HCT116 (cell line): ENCODE results near the gene NEMP2. TPM values are rescaled to one million over a fixed set of nuclear protein-coding genes. Genes with fewer than 3 reads are reported as not detected.

ENCODE experiments used
- ATAC-seq: fragments of 200-7000 bp; cut with Tn5 transposase; 2 replicates; pipeline ENCODE4 v1.9.1; 2020; ENCODE audit warnings: mild to moderate bottlenecking, moderate library complexity
- BruUV-seq: library from RNA; stranded (reverse); fragments of 400-500 nt; replicated peaks from 2 replicates; lab custom pipeline; 2021; lab: Mats Ljungman, UMichigan
- CTCF ChIA-PET: fragments of 300-600 bp; sonication (Branson Sonifier 250); formaldehyde crosslinking; loops from one replicate; lab custom pipeline; 2021; ENCODE audit warnings: antibody characterized with exemption; lab: Charles Lee
- POLR2A ChIA-PET: fragments of 300-600, 350-600 bp; sonication (Branson Sonifier 250); formaldehyde crosslinking; loops from one replicate; lab custom pipeline; 2021; ENCODE audit warnings: antibody characterized with exemption; lab: Charles Lee
- RAD21 ChIA-PET, 2 experiments: fragments of 300-600 bp; sonication (Branson Sonifier 250); formaldehyde crosslinking; loops; one replicate each; lab custom pipeline; 2023; ENCODE audit warnings: low total read pairs in 2 of 2; ENCODE audit not compliant: uncharacterized antibody in 2 of 2, unreplicated experiment in 2 of 2, low non-redundant PET in 1 of 2; lab: Charles Lee
- DNase-seq: peaks from one replicate; pipeline ENCODE4 v3.0.0-alpha.2; 2010; ENCODE audit warnings: low read depth, low spot score
- H2AFZ ChIP-seq: fragments of 200-600 bp; shearing (Covaris generic), sonication (generic); 2 replicates; pipeline ENCODE4 v1.6.1; 2017; ENCODE audit warnings: low read depth, mixed run types, mixed read lengths, antibody characterized with exemption, low read length; ENCODE audit not compliant: poor library complexity, severe bottlenecking
- H3K27ac ChIP-seq: 2 replicates; pipeline ENCODE4 v1.5.1; 2012; ENCODE audit warnings: low read depth, low read length
- H3K27me3 ChIP-seq: fragments of 200-600 bp; sonication (generic); 2 replicates; pipeline ENCODE4 v1.6.1; 2016; ENCODE audit warnings: mixed run types, low read length, mixed read lengths; ENCODE audit not compliant: insufficient read depth
- H3K36me3 ChIP-seq, 2 experiments: fragments of 200-500 bp in 1 of 2; fragments of 200-600 bp in 1 of 2; sonication (Bioruptor generic) in 1 of 2; sonication (generic) in 1 of 2; 2 replicates each; pipeline versions ENCODE4 v1.5.1 to v1.6.1; 2014 to 2016; ENCODE audit warnings: low read length in 2 of 2, inconsistent platforms in 1 of 2, mixed read lengths in 1 of 2, mixed run types in 1 of 2; ENCODE audit not compliant: insufficient read depth in 2 of 2, control insufficient read depth in 1 of 2
- H3K4me1 ChIP-seq, 2 experiments: fragments of 200-600 bp in 1 of 2; sonication (generic) in 1 of 2; 2 replicates each; pipeline versions ENCODE4 v1.5.1 to v1.6.1; 2012 to 2017; ENCODE audit warnings: low read length in 2 of 2, inconsistent platforms in 1 of 2, mild to moderate bottlenecking in 1 of 2, mixed read lengths in 1 of 2, mixed run types in 1 of 2, moderate library complexity in 1 of 2; ENCODE audit not compliant: insufficient read depth in 2 of 2, control insufficient read depth in 1 of 2
- H3K4me2 ChIP-seq: fragments of 200-600 bp; sonication (generic); 2 replicates; pipeline ENCODE4 v1.6.1; 2017; ENCODE audit warnings: mixed run types, low read length, mixed read lengths
- H3K4me3 ChIP-seq, 2 experiments: fragments of 200-600 bp in 1 of 2; sonication (generic) in 1 of 2; replicated peaks in 1 of 2; 2 replicates each; pipeline ENCODE4 v1.5.1; 2011 to 2016; ENCODE audit warnings: low read length in 2 of 2, control low read depth in 1 of 2, low read depth in 1 of 2, mild to moderate bottlenecking in 1 of 2, mixed read lengths in 1 of 2, mixed run types in 1 of 2
- H3K79me2 ChIP-seq: fragments of 200-600 bp; sonication (generic); 2 replicates; pipeline ENCODE4 v1.6.1; 2017; ENCODE audit warnings: mild to moderate bottlenecking, mixed run types, low read length, moderate library complexity, mixed read lengths; ENCODE audit not compliant: insufficient read depth
- H3K9ac ChIP-seq: fragments of 200-600 bp; sonication (generic); 2 replicates; pipeline ENCODE4 v1.6.1; 2016; ENCODE audit warnings: low read length, mixed read lengths
- H3K9me2 ChIP-seq: fragments of 200-600 bp; sonication (generic), shearing (Covaris generic); 2 replicates; pipeline ENCODE4 v1.6.1; 2017; ENCODE audit warnings: mixed run types, mild to moderate bottlenecking, moderate library complexity; ENCODE audit not compliant: insufficient read depth
- H3K9me3 ChIP-seq, 2 experiments: fragments of 200-500 bp in 1 of 2; fragments of 200-600 bp in 1 of 2; sonication (Bioruptor generic) in 1 of 2; sonication (generic) in 1 of 2; 2 replicates each; pipeline ENCODE4 v1.6.1; 2014 to 2017; ENCODE audit warnings: low read length in 2 of 2, mixed read lengths in 2 of 2, inconsistent platforms in 1 of 2, low read depth in 1 of 2, mild to moderate bottlenecking in 1 of 2, mixed run types in 1 of 2, moderate library complexity in 1 of 2; ENCODE audit not compliant: control insufficient read depth in 1 of 2, insufficient read depth in 1 of 2
- H4K20me1 ChIP-seq: fragments of 200-600 bp; sonication (generic), shearing (Covaris generic); 2 replicates; pipeline ENCODE4 v1.6.1; 2017; ENCODE audit warnings: mixed run types, mild to moderate bottlenecking, moderate library complexity; ENCODE audit not compliant: insufficient read depth
- CBX3 ChIP-seq: IDR thresholded peaks from 2 replicates; pipeline ENCODE4 v1.6.1; 2012; ENCODE audit warnings: low read depth
- ELF1 ChIP-seq: IDR thresholded peaks from 2 replicates; pipeline ENCODE4 v1.6.1; 2012; ENCODE audit warnings: low read depth, borderline replicate concordance
- EZH2 ChIP-seq: fragments of 200-600 bp; sonication (generic); IDR thresholded peaks from 2 replicates; pipeline ENCODE4 v1.6.1; 2017; ENCODE audit warnings: antibody characterized with exemption, mixed run types
- JUND ChIP-seq: IDR thresholded peaks from 2 replicates; pipeline ENCODE4 v1.6.1; 2012
- RAD21 ChIP-seq: IDR thresholded peaks from 2 replicates; pipeline ENCODE4 v1.6.1; 2012; ENCODE audit warnings: low read depth, mild to moderate bottlenecking
- SIN3A ChIP-seq: IDR thresholded peaks from 2 replicates; pipeline ENCODE4 v1.6.1; 2012; ENCODE audit warnings: low read depth
- SP1 ChIP-seq: IDR thresholded peaks from 2 replicates; pipeline ENCODE4 v1.6.1; 2012; ENCODE audit warnings: low read depth
- SRF ChIP-seq: IDR thresholded peaks from 2 replicates; pipeline ENCODE4 v1.6.1; 2012; ENCODE audit warnings: low read depth
- TCF7L2 ChIP-seq: IDR thresholded peaks from 2 replicates; pipeline ENCODE4 v1.7.0; 2011; ENCODE audit warnings: borderline replicate concordance, inconsistent platforms; ENCODE audit not compliant: insufficient read depth, insufficient read length; ENCODE audit errors: extremely low read depth
- YY1 ChIP-seq: IDR thresholded peaks from 2 replicates; pipeline ENCODE4 v1.6.1; 2011; ENCODE audit warnings: low read length, low read depth, moderate library complexity, mild to moderate bottlenecking; ENCODE audit not compliant: insufficient replicate concordance; ENCODE audit errors: extremely low read depth
- ZFX ChIP-seq: fragments of 450-650 bp; IDR thresholded peaks from 2 replicates; pipeline ENCODE4 v1.6.1; 2017
- intact Hi-C: fragments of 100-400 bp; cut with micrococcal nuclease; formaldehyde crosslinking; loops from 2 replicates; pipeline ENCODE4 v1.10.0; 2022
- total RNA-seq: library from RNA; stranded (reverse); gene quantifications from one replicate; pipeline ENCODE4 v1.2.1, GENCODE V29; 2021; ENCODE audit not compliant: unreplicated experiment
- TF ChIP-seq, protein P1 (sequence below): IDR thresholded peaks from 2 replicates; pipeline ENCODE4 v1.6.1; 2012
- TF ChIP-seq, protein P2 (sequence below): IDR thresholded peaks from 2 replicates; pipeline ENCODE4 v1.6.1; 2012; ENCODE audit warnings: low read depth
- TF ChIP-seq, protein P3 (sequence below), 3 experiments: fragments of 200-600 bp in 1 of 3; sonication (generic) in 1 of 3; IDR thresholded peaks in 2 of 3; conservative IDR thresholded peaks in 1 of 3; 2 replicates each; pipeline ENCODE4 v1.5.1; 2012 to 2017; ENCODE audit warnings: low read depth in 2 of 3, low read length in 2 of 3, antibody characterized with exemption in 1 of 3, borderline replicate concordance in 1 of 3, control low read depth in 1 of 3, mild to moderate bottlenecking in 1 of 3, mixed read lengths in 1 of 3, mixed run types in 1 of 3, moderate library complexity in 1 of 3; ENCODE audit not compliant: insufficient read depth in 1 of 3
- TF ChIP-seq, protein P4 (sequence below): IDR thresholded peaks from 2 replicates; pipeline ENCODE4 v1.6.1; 2012

NEMP2 gene
- total RNA-seq, 1 experiment from 2014 or later = 8.6 TPM

DNA sequence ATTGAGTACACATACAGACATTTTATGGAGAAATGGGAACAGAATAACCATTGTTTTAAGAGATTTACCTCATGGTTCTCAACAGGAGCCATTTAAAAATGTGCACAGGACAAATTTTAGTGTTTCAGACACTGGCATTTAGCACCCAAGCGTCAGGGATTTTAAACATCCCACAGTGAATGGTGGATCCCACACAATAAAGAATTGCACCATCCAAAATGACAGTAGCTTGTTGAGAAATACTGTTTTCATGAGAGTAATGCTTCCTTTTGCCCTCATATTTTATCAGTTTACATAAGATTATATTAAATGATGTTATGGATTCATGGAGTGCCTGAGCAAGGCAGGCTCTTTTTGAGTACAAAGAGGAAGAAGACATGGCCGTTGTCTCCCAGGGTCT is 72.3 kb downstream of the NEMP2 start:
- H3K9me3 ChIP-seq = no peaks in the 10 kb centered on the region
- intact Hi-C loops = no loop called here
- CTCF ChIA-PET = no interaction called here
- no peak overlapping the region for H3K4me2 ChIP-seq
- no peak for TF ChIP-seq JUND
- no peak for TF ChIP-seq YY1
- TF ChIP-seq, protein P1, sequence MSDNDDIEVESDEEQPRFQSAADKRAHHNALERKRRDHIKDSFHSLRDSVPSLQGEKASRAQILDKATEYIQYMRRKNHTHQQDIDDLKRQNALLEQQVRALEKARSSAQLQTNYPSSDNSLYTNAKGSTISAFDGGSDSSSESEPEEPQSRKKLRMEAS = no peak
- no peak for TF ChIP-seq CBX3
- TF ChIP-seq SIN3A = no peak
- TF ChIP-seq, protein P2, sequence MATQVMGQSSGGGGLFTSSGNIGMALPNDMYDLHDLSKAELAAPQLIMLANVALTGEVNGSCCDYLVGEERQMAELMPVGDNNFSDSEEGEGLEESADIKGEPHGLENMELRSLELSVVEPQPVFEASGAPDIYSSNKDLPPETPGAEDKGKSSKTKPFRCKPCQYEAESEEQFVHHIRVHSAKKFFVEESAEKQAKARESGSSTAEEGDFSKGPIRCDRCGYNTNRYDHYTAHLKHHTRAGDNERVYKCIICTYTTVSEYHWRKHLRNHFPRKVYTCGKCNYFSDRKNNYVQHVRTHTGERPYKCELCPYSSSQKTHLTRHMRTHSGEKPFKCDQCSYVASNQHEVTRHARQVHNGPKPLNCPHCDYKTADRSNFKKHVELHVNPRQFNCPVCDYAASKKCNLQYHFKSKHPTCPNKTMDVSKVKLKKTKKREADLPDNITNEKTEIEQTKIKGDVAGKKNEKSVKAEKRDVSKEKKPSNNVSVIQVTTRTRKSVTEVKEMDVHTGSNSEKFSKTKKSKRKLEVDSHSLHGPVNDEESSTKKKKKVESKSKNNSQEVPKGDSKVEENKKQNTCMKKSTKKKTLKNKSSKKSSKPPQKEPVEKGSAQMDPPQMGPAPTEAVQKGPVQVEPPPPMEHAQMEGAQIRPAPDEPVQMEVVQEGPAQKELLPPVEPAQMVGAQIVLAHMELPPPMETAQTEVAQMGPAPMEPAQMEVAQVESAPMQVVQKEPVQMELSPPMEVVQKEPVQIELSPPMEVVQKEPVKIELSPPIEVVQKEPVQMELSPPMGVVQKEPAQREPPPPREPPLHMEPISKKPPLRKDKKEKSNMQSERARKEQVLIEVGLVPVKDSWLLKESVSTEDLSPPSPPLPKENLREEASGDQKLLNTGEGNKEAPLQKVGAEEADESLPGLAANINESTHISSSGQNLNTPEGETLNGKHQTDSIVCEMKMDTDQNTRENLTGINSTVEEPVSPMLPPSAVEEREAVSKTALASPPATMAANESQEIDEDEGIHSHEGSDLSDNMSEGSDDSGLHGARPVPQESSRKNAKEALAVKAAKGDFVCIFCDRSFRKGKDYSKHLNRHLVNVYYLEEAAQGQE = no peak
- TF ChIP-seq EZH2 = no peak
- no peak for TF ChIP-seq SRF
- TF ChIP-seq SP1 = no peak
- TF ChIP-seq ELF1 = no peak
- TF ChIP-seq ZFX = no peak
- TF ChIP-seq, protein P3, sequence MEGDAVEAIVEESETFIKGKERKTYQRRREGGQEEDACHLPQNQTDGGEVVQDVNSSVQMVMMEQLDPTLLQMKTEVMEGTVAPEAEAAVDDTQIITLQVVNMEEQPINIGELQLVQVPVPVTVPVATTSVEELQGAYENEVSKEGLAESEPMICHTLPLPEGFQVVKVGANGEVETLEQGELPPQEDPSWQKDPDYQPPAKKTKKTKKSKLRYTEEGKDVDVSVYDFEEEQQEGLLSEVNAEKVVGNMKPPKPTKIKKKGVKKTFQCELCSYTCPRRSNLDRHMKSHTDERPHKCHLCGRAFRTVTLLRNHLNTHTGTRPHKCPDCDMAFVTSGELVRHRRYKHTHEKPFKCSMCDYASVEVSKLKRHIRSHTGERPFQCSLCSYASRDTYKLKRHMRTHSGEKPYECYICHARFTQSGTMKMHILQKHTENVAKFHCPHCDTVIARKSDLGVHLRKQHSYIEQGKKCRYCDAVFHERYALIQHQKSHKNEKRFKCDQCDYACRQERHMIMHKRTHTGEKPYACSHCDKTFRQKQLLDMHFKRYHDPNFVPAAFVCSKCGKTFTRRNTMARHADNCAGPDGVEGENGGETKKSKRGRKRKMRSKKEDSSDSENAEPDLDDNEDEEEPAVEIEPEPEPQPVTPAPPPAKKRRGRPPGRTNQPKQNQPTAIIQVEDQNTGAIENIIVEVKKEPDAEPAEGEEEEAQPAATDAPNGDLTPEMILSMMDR (IDR thresholded peaks at IDR 0.05 in 2 of 3, conservative IDR thresholded peaks at IDR 0.05 in 1 of 3; ENCODE audit: borderline replicate concordance in 1 of 3, insufficient read depth in 1 of 3, low read depth in 2 of 3, low read length in 2 of 3) = no peak
- TF ChIP-seq TCF7L2 = no peak
- TF ChIP-seq RAD21 = no peak
- TF ChIP-seq, protein P4, sequence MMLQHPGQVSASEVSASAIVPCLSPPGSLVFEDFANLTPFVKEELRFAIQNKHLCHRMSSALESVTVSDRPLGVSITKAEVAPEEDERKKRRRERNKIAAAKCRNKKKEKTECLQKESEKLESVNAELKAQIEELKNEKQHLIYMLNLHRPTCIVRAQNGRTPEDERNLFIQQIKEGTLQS = no peak
- TF ChIP-seq, all 23 proteins: peak for 0
- DNase-seq (no peak), ATAC-seq (no peak)
- H3K36me3 ChIP-seq = no peaks in the 10 kb centered on the region
- H4K20me1 ChIP-seq = no peaks in the 10 kb centered on the region
- H3K27ac ChIP-seq = no peak overlapping the region
- no TSS peak for BruUV-seq
- H3K79me2 ChIP-seq = no peaks in the 10 kb centered on the region
- no peak overlapping the region for H3K4me3 ChIP-seq
- no peaks in the 10 kb centered on the region for H3K27me3 ChIP-seq
- no peaks in the 10 kb centered on the region for H3K9me2 ChIP-seq
- POLR2A ChIA-PET = no interaction called here
- H3K9ac ChIP-seq = no peak overlapping the region
- no peak overlapping the region for H2AFZ ChIP-seq
- peaks cover 11 to 13% of the 10 kb centered on the region in 2 experiments for H3K4me1 ChIP-seq
- RAD21 ChIA-PET = no interaction called here
